Measurements from ENCODE around the gene SERPINB1. TPM values are rescaled to one million over a fixed set of nuclear protein-coding genes. Genes with fewer than 3 reads are reported as not detected.

SERPINB1 gene
- total and polyA plus RNA-seq, 12 donors = 16.3 to 73.7 (median 21.2) TPM

GRCh38 chr6:2877057-2877882 is 35.6 kb upstream of the SERPINB1 start:
- ATAC-seq (peak in 1 of 8 donors; percentile 20), DNase-seq (no peak)
- Histone ChIP-seq H3K9me3 (peaks cover 0 to 3% (median 0%) of the 10 kb centered on the region in 11 donors), H3K27me3 (no peaks in the 10 kb centered on the region), H3K4me3 (peak overlapping the region in 7 of 10 donors; percentile 11 to 82 (median 71)), H3K36me3 (no peaks in the 10 kb centered on the region), H3K27ac (peak overlapping the region; percentile 20 to 97 (median 88)), H3K4me1 (peaks cover 3 to 50% (median 31%) of the 10 kb centered on the region in 9 donors)
- WGBS, 2 donors = 65 to 75% methylated on average over 13 of the region's 13 CpGs
- TF ChIP-seq, protein P1, sequence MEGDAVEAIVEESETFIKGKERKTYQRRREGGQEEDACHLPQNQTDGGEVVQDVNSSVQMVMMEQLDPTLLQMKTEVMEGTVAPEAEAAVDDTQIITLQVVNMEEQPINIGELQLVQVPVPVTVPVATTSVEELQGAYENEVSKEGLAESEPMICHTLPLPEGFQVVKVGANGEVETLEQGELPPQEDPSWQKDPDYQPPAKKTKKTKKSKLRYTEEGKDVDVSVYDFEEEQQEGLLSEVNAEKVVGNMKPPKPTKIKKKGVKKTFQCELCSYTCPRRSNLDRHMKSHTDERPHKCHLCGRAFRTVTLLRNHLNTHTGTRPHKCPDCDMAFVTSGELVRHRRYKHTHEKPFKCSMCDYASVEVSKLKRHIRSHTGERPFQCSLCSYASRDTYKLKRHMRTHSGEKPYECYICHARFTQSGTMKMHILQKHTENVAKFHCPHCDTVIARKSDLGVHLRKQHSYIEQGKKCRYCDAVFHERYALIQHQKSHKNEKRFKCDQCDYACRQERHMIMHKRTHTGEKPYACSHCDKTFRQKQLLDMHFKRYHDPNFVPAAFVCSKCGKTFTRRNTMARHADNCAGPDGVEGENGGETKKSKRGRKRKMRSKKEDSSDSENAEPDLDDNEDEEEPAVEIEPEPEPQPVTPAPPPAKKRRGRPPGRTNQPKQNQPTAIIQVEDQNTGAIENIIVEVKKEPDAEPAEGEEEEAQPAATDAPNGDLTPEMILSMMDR (IDR thresholded peaks at IDR 0.05) = no peak
- intact Hi-C loops (cut with DNase I) = no loop called here

DNA sequence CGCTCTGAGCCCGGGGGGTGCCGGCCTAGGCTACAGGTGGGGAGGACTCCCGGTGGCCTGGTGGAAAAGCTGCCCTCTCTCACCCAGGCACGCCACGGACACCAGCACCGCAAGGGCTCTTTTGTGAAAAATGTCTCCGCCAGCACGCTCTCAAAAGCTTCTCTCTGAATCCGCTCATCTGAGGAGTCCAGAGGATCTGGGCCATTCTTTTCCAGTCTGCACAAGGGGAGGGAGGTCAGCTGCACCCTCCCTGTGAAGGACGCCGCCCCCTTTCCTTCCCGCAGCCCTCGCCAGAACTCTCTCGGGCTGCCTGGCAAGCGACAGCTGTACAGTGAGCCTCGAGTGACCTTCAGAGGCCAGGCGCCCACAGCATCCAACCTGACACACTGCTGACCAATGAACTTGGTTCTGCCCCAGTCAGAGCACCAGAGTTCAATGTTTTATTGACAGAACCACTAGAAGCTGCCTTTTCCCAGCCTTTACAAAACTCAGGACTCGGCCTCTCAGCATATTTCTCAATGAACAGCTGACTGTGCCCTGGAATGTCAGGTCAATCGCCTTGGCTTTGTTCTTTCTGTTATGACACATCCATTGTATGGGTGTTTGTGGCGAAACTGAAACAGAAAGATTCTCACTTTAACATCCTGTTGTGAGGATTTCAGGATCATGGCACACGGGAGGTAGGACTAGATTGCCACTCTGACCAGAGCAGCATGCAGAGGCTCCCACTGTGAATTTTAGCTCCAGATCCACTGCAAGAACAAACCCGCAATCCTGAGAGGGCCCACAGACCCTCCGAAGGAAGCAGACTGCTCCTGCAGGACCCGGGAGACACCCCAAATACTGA is 34.8 kb upstream of the SERPINB1 start:
- TF ChIP-seq, protein P1 (IDR thresholded peaks at IDR 0.05) = peak in 1 of 9 donors; percentile 9
- ATAC-seq (peak; percentile 82 to 95 (median 92)), DNase-seq (peak; percentile 74 to 76)
- Histone ChIP-seq H3K9me3 (no peaks in the 10 kb centered on the region), H3K27ac (peak overlapping the region; percentile 61 to 97 (median 88)), H3K27me3 (no peaks in the 10 kb centered on the region), H3K36me3 (no peaks in the 10 kb centered on the region), H3K4me1 (peaks cover 3 to 47% (median 31%) of the 10 kb centered on the region in 9 donors), H3K4me3 (peak overlapping the region in 9 of 10 donors; percentile 47 to 82 (median 71))
- intact Hi-C loops (cut with DNase I) = no loop called here
- 12 to 18% methylated on average over 23 to 25 of the region's 25 CpGs for WGBS, 2 donors

DNA sequence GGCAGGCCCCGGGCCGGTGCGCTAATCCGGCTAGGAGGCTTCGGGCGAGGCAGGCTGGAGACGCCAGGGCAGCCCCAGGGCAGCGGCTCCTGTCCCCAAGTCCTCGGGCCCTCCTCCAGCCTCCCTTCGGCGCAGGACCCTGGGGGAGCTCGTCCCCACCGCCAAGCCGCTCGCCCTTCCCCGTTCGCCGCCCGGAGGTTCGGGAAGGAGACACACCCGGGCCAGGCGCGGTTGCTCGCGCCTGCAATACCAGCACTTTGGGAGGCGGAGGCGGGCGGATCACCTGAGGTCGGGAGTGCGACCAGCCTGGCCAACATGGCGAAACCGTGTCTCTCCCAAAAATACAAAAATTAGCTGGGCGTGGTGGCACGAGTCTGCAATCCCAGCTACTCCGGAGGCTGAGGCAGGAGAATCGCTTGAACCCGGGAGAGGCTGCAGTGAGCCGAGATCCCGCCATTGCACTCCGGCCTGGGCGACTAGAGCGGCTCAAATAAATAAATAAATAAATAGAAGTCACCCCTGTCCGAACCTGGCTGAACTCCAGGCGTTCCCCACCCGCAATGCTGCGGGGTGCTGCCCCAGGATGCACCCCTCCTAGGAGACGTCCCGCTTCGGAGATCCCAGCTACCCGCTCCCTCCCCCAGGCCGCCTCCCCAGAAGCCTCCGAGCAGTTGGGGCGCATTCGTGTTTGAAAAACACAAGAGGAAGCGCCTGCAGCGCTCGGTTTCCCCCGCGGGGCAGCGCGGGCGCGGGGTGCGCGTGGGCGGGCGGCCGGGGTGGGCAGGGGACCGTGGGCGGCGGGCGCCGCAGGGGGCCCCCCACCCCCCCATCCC is 33.9 kb upstream of the SERPINB1 start:
- ATAC-seq (peak; percentile 32 to 55 (median 44)), DNase-seq (peak; percentile 50 to 63)
- intact Hi-C loops (cut with DNase I) = no loop called here
- peak overlapping the region; percentile 61 to 97 (median 88) for H3K27ac ChIP-seq
- H3K27me3 ChIP-seq = no peaks in the 10 kb centered on the region
- H3K4me1 ChIP-seq = peaks cover 3 to 45% (median 31%) of the 10 kb centered on the region in 9 donors
- peak overlapping the region; percentile 47 to 82 (median 70) for H3K4me3 ChIP-seq
- no peaks in the 10 kb centered on the region for H3K9me3 ChIP-seq
- TF ChIP-seq, protein P1 (IDR thresholded peaks at IDR 0.05) = peak in 1 of 9 donors; percentile 16
- no peaks in the 10 kb centered on the region for H3K36me3 ChIP-seq
- 1 to 2% methylated on average over 72 to 73 of the region's 73 CpGs for WGBS, 2 donors
